ENCODE data around the gene ZNF76. TPM values are rescaled to one million over a fixed set of nuclear protein-coding genes. Genes with fewer than 3 reads are reported as not detected.

The ZNF76 gene
- total and polyA plus RNA-seq, 2 of the 8 experiments (the other 6 are each of a cell fraction or from before 2014, with no cell fraction given) = 17.9 to 23.9 TPM

DNA sequence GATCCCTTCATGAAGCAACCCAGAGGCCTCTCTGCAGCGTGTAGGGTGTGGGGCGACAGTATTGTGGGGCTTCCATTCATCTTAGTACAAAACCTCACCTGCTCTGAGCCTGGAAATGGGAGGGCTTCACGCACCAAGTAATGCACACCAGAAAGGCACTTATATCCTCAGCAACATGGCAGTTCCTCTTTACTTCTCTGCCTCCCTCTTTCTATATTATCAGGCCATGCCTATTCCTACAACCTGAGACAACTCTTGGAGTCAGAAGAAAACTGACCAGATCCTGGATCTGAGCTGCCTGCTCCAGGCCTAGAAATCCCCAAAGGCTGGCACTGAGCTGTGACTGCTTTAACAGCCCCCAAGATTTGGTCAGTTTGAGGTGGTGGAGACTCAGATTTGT, 7.6 kb upstream of the ZNF76 start:
- Histone ChIP-seq H2AFZ (ENCODE audit: low read length) (no peak overlapping the region), H3K23ac (ENCODE audit: insufficient read length) (no peak overlapping the region), H3K4ac (replicated peaks; ENCODE audit: insufficient read length, low read depth, low read length) (no peak overlapping the region), H2AK5ac (ENCODE audit: low read depth, low read length) (no peak overlapping the region), H2BK12ac (ENCODE audit: low read depth, low read length) (no peak overlapping the region), H4K20me1 (replicated peaks in 1 of 2; ENCODE audit: control insufficient read depth in 1 of 2, insufficient read depth in 2 of 2, low read length in 2 of 2) (peaks cover 0 to 1% of the 10 kb centered on the region in 2 experiments), H4K5ac (ENCODE audit: insufficient read length, low read depth, low read length) (no peak overlapping the region), H3K27ac (ENCODE audit: low read depth, low read length) (no peak overlapping the region), H3K79me1 (ENCODE audit: low read depth, low read length) (no peaks in the 10 kb centered on the region), H3K18ac (ENCODE audit: extremely low read depth, low read length) (no peak overlapping the region), H3K14ac (ENCODE audit: insufficient read length) (no peak overlapping the region), H4K91ac (replicated peaks; ENCODE audit: insufficient read length, low read length) (no peak overlapping the region), H3K9ac (replicated peaks in 1 of 4; ENCODE audit: extremely low read depth in 1 of 4, low read depth in 3 of 4, low read length in 3 of 4) (no peak overlapping the region), H2BK20ac (ENCODE audit: low read length) (no peak overlapping the region), H3K79me2 (ENCODE audit: control insufficient read depth in 1 of 2, insufficient read depth in 2 of 2, low read length in 2 of 2) (no peaks in the 10 kb centered on the region), H4K8ac (ENCODE audit: extremely low read depth, insufficient read depth, low read length) (no peak overlapping the region), H2BK120ac (replicated peaks; ENCODE audit: low read depth, low read length) (no peak overlapping the region), H3K9me3 (ENCODE audit: insufficient read depth in 2 of 2, low read depth in 1 of 2, low read length in 1 of 2) (no peaks in the 10 kb centered on the region), H2BK15ac (ENCODE audit: low read length) (no peak overlapping the region), H3K27me3 (replicated peaks in 1 of 4; ENCODE audit: control insufficient read depth in 3 of 4, extremely low read depth in 1 of 4, insufficient read depth in 3 of 4, low read length in 3 of 4) (no peaks in the 10 kb centered on the region), H3K4me1 (replicated peaks in 1 of 4; ENCODE audit: control insufficient read depth in 3 of 4, insufficient read depth in 4 of 4, low read length in 3 of 4) (peaks cover 0 to 7% (median 2%) of the 10 kb centered on the region in 4 experiments; a peak in 2 of 7 replicates), H3K36me3 (ENCODE audit: control insufficient read depth in 2 of 4, insufficient read depth in 4 of 4, low read length in 3 of 4) (no peaks in the 10 kb centered on the region), H3K23me2 (ENCODE audit: low read depth, low read length) (no peaks in the 10 kb centered on the region), H3K56ac (replicated peaks; ENCODE audit: insufficient read length, low read depth, low read length) (no peak overlapping the region), H3K4me2 (ENCODE audit: insufficient read depth in 1 of 2, low read depth in 2 of 2, low read length in 2 of 2) (no peak overlapping the region), H3K4me3 (ENCODE audit: extremely low read depth in 1 of 4, insufficient read depth in 2 of 4, low read depth in 3 of 4, low read length in 4 of 4) (no peak overlapping the region), H2BK5ac (ENCODE audit: low read depth, low read length) (no peak overlapping the region)
- ChIA-PET CTCF (ENCODE audit: partially characterized antibody) (no interaction called here), POLR2A (ENCODE audit: partially characterized antibody) (interaction anchor here (0.6 kb wide), 1 partner anchor 9 kb away, joined by 3 read pairs; no protein-coding TSS in a partner anchor)
- FAIRE-seq (no peak), DNase-seq (ENCODE audit: low read depth in 1 of 2, low spot score in 2 of 2) (no peak)
- 94% methylated on average over 3 of the region's 3 CpGs; no CpG with 5 or more reads in 1 of the 2 experiments for WGBS, 2 experiments (ENCODE audit: extremely low coverage in 1 of 2, insufficient coverage in 1 of 2, insufficient read length in 1 of 2, insufficient replicate concordance in 2 of 2, low coverage in 1 of 2, low lambda C conversion rate in 2 of 2, missing lambda C conversion rate in 1 of 2)
- no peak for TF ChIP-seq ASH2L (IDR thresholded peaks at IDR 0.05; ENCODE audit: low read length)
- no peak for TF ChIP-seq TCF12 (IDR thresholded peaks at IDR 0.05; ENCODE audit: low read depth, low read length)
- TF ChIP-seq KDM4A (IDR thresholded peaks at IDR 0.05; ENCODE audit: low read depth, low read length, severe bottlenecking) = no peak
- TF ChIP-seq PHF8 (conservative IDR thresholded peaks at IDR 0.05; ENCODE audit: low read depth, low read length) = no peak
- no peak for TF ChIP-seq HDAC2 (IDR thresholded peaks at IDR 0.05; ENCODE audit: borderline replicate concordance in 1 of 2, low read depth in 2 of 2, low read length in 2 of 2)
- TF ChIP-seq CTBP2 (IDR thresholded peaks at IDR 0.05; ENCODE audit: borderline replicate concordance, insufficient read depth, insufficient read length, low read length) = no peak
- no peak for TF ChIP-seq TEAD4 (IDR thresholded peaks at IDR 0.05; ENCODE audit: low read depth, low read length)
